H9 (cell line): ENCODE measurements around the gene LLCFC1. TPM values are rescaled to one million over a fixed set of nuclear protein-coding genes. Genes with fewer than 3 reads are reported as not detected.

ENCODE experiments used
- DNase-seq: peaks from one replicate; pipeline ENCODE4 v3.0.0-alpha.2; 2017
- H2AFZ ChIP-seq: one replicate; pipeline ENCODE4 v1.6.1; 2013; ENCODE audit warnings: mild to moderate bottlenecking, low read length, control low read depth, moderate library complexity
- H2AK5ac ChIP-seq: 2 replicates; pipeline ENCODE4 v1.6.1; 2013; ENCODE audit warnings: low read length, control low read depth, mixed read lengths; ENCODE audit not compliant: insufficient read length
- H2BK120ac ChIP-seq: one replicate; pipeline ENCODE4 v1.6.1; 2013; ENCODE audit warnings: low read depth, mild to moderate bottlenecking, low read length, control low read depth, inconsistent platforms; ENCODE audit not compliant: poor library complexity, severe bottlenecking
- H2BK12ac ChIP-seq: 2 replicates; pipeline ENCODE4 v1.6.1; 2013; ENCODE audit warnings: low read length, control low read depth, mixed read lengths, low read depth; ENCODE audit not compliant: insufficient read length
- H2BK15ac ChIP-seq: 2 replicates; pipeline ENCODE4 v1.6.1; 2013; ENCODE audit warnings: low read depth, low read length, control low read depth
- H2BK20ac ChIP-seq: one replicate; pipeline ENCODE4 v1.6.1; 2013; ENCODE audit warnings: low read depth, mild to moderate bottlenecking, low read length, control low read depth, inconsistent platforms; ENCODE audit not compliant: poor library complexity, severe bottlenecking
- H2BK5ac ChIP-seq: 2 replicates; pipeline ENCODE4 v1.6.1; 2013; ENCODE audit warnings: low read length, control low read depth, mixed read lengths; ENCODE audit not compliant: insufficient read length
- H3K14ac ChIP-seq: 2 replicates; pipeline ENCODE4 v1.6.1; 2013; ENCODE audit warnings: low read length, control low read depth; ENCODE audit not compliant: insufficient read depth
- H3K18ac ChIP-seq: 2 replicates; pipeline ENCODE4 v1.6.1; 2013; ENCODE audit warnings: low read depth, mild to moderate bottlenecking, mixed read lengths, low read length, control low read depth; ENCODE audit not compliant: insufficient read length
- H3K23ac ChIP-seq: 2 replicates; pipeline ENCODE4 v1.6.1; 2013; ENCODE audit warnings: low read length, control low read depth, mixed read lengths, low read depth; ENCODE audit not compliant: insufficient read length
- H3K23me2 ChIP-seq: 2 replicates; pipeline ENCODE4 v1.6.1; 2013; ENCODE audit warnings: low read depth, mild to moderate bottlenecking, mixed read lengths, low read length, control low read depth; ENCODE audit not compliant: insufficient read length, poor library complexity, severe bottlenecking
- H3K27ac ChIP-seq: 2 replicates; pipeline ENCODE4 v1.5.1; 2013; ENCODE audit warnings: low read length, control low read depth, mixed read lengths, low read depth; ENCODE audit not compliant: insufficient read length
- H3K27me3 ChIP-seq: 2 replicates; pipeline ENCODE4 v1.6.1; 2013; ENCODE audit warnings: low read length, control low read depth, inconsistent platforms; ENCODE audit not compliant: insufficient read depth
- H3K4ac ChIP-seq: 2 replicates; pipeline ENCODE4 v1.6.1; 2013; ENCODE audit warnings: low read depth, mild to moderate bottlenecking, control low read depth, inconsistent platforms, low read length, moderate library complexity
- H3K4me1 ChIP-seq: 2 replicates; pipeline ENCODE4 v1.6.1; 2013; ENCODE audit warnings: low read length, control low read depth, inconsistent platforms; ENCODE audit not compliant: insufficient read depth
- H3K4me2 ChIP-seq: 2 replicates; pipeline ENCODE4 v1.6.1; 2013; ENCODE audit warnings: low read length, control low read depth, mixed read lengths; ENCODE audit not compliant: insufficient read length, insufficient read depth
- H3K56ac ChIP-seq: 2 replicates; pipeline ENCODE4 v1.6.1; 2013; ENCODE audit warnings: low read depth, mild to moderate bottlenecking, mixed read lengths, low read length, control low read depth; ENCODE audit not compliant: insufficient read length
- H3K79me1 ChIP-seq: 2 replicates; pipeline ENCODE4 v1.6.1; 2013; ENCODE audit warnings: low read depth, mild to moderate bottlenecking, moderate library complexity, low read length, control low read depth, inconsistent platforms; ENCODE audit not compliant: insufficient read depth, poor library complexity, severe bottlenecking
- H3K79me2 ChIP-seq: 2 replicates; pipeline ENCODE4 v1.6.1; 2013; ENCODE audit warnings: low read length, control low read depth, inconsistent platforms; ENCODE audit not compliant: insufficient read depth
- H3K9ac ChIP-seq: 2 replicates; pipeline ENCODE4 v1.6.1; 2013; ENCODE audit warnings: low read length, control low read depth, mixed read lengths; ENCODE audit not compliant: insufficient read length; ENCODE audit errors: extremely low read depth
- H3K9me3 ChIP-seq: one replicate; pipeline ENCODE4 v1.6.1; 2013; ENCODE audit warnings: low read depth, low read length, inconsistent platforms; ENCODE audit not compliant: control insufficient read depth
- H3T11ph ChIP-seq: one replicate; pipeline ENCODE4 v1.6.1; 2013; ENCODE audit warnings: mild to moderate bottlenecking, low read length, control low read depth, inconsistent platforms
- H4K20me1 ChIP-seq: one replicate; pipeline ENCODE4 v1.6.1; 2013; ENCODE audit not compliant: control insufficient read depth, insufficient read length, insufficient read depth
- H4K5ac ChIP-seq: 2 replicates; pipeline ENCODE4 v1.6.1; 2013; ENCODE audit warnings: low read depth, mild to moderate bottlenecking, mixed read lengths, low read length, control low read depth; ENCODE audit not compliant: insufficient read length
- H4K8ac ChIP-seq: replicated peaks from 2 replicates; pipeline ENCODE4 v1.6.1; 2013; ENCODE audit warnings: low read length, control low read depth, mixed read lengths, low read depth; ENCODE audit not compliant: insufficient read length
- H4K91ac ChIP-seq: 2 replicates; pipeline ENCODE4 v1.6.1; 2013; ENCODE audit warnings: low read depth, mild to moderate bottlenecking, moderate library complexity, mixed read lengths, low read length, control low read depth; ENCODE audit not compliant: insufficient read length
- H3K27ac Mint-ChIP-seq, 3 experiments: 2 replicates in 2 of 3; 3 replicates in 1 of 3; pipeline ENCODE4 v1.8.0; 2020 to 2021; ENCODE audit warnings: mixed read lengths in 3 of 3, mild to moderate bottlenecking in 1 of 3, moderate library complexity in 1 of 3
- H3K27me3 Mint-ChIP-seq: 2 replicates; pipeline ENCODE4 v1.8.0; 2021; ENCODE audit warnings: low read depth, mild to moderate bottlenecking, moderate library complexity, mixed read lengths
- H3K36me3 Mint-ChIP-seq, 3 experiments: 2 replicates in 2 of 3; 3 replicates in 1 of 3; pipeline ENCODE4 v1.8.0; 2020 to 2021; ENCODE audit warnings: low read depth in 3 of 3, mixed read lengths in 3 of 3; ENCODE audit not compliant: insufficient read depth in 1 of 3
- H3K4me1 Mint-ChIP-seq, 2 experiments: 2 replicates each; pipeline ENCODE4 v1.8.0; 2020; ENCODE audit warnings: mixed read lengths in 2 of 2
- H3K4me3 Mint-ChIP-seq, 2 experiments: 2 replicates in 1 of 2; 3 replicates in 1 of 2; pipeline ENCODE4 v1.8.0; 2020 to 2021; ENCODE audit warnings: mild to moderate bottlenecking in 2 of 2, mixed read lengths in 2 of 2, moderate library complexity in 1 of 2
- H3K9me3 Mint-ChIP-seq, 2 experiments: 2 replicates in 1 of 2; 3 replicates in 1 of 2; pipeline ENCODE4 v1.8.0; 2020; ENCODE audit warnings: mild to moderate bottlenecking in 2 of 2, mixed read lengths in 2 of 2, moderate library complexity in 1 of 2
- CTCF ChIP-seq: fragments of 200-600 bp; sonication (generic); conservative IDR thresholded peaks from 3 replicates; pipeline ENCODE4 v1.8.0; 2021; ENCODE audit warnings: antibody characterized with exemption, mild to moderate bottlenecking
- WGBS: extraction: QIAGEN DNeasy Blood & Tissue Kit; methylation state at CpG from one replicate; pipeline ENCODE4 v1.1.7; 2013; ENCODE audit warnings: missing lambda C conversion rate, low lambda C conversion rate, mixed read lengths; ENCODE audit not compliant: insufficient read length; ENCODE audit errors: extremely low coverage; 5-methylcytosine and 5-hydroxymethylcytosine counted together
- total RNA-seq: library from RNA; stranded (reverse); gene quantifications from 2 replicates; pipeline ENCODE4 v1.2.1, GENCODE V29; 2021

The LLCFC1 gene
- total RNA-seq, 1 experiment from 2014 or later = not detected

- Histone ChIP-seq H2BK120ac (no peak overlapping the region), H3K27me3 (no peaks in the 10 kb centered on the region), H4K20me1 (no peaks in the 10 kb centered on the region), H3K56ac (no peak overlapping the region), H2BK20ac (no peak overlapping the region), H2BK15ac (no peak overlapping the region), H3K9me3 (no peaks in the 10 kb centered on the region), H3K23me2 (no peaks in the 10 kb centered on the region), H3K14ac (no peak overlapping the region), H3K4ac (no peak overlapping the region), H4K5ac (no peak overlapping the region), H2BK12ac (no peak overlapping the region), H2BK5ac (no peak overlapping the region), H3K79me1 (no peaks in the 10 kb centered on the region), H3K9ac (no peak overlapping the region), H4K8ac (no peak overlapping the region), H3K18ac (no peak overlapping the region), H2AK5ac (no peak overlapping the region), H3T11ph (no peak overlapping the region), H3K23ac (no peak overlapping the region), H2AFZ (no peak overlapping the region), H3K4me1 (no peaks in the 10 kb centered on the region), H3K79me2 (no peaks in the 10 kb centered on the region), H3K27ac (no peak overlapping the region), H3K4me2 (no peak overlapping the region), H4K91ac (no peak overlapping the region)
- WGBS = no CpG with 5 or more reads among the region's 1 CpG
- Mint-ChIP-seq H3K36me3 (peaks cover 0 to 2% (median 0%) of the 10 kb centered on the region in 3 experiments; a peak in 1 of 7 replicates), H3K4me3 (no peak overlapping the region), H3K9me3 (peaks cover 2 to 12% of the 10 kb centered on the region in 2 experiments), H3K27me3 (peaks cover 9% of the 10 kb centered on the region), H3K4me1 (no peaks in the 10 kb centered on the region), H3K27ac (no peak overlapping the region)
- no peak for TF ChIP-seq CTCF
- DNase-seq = no peak
Observed at GRCh38 chr7:142983825-142984224, 44.5 kb downstream of the LLCFC1 start.
